ENCODE results near the gene APRT. TPM values are rescaled to one million over a fixed set of nuclear protein-coding genes. Genes with fewer than 3 reads are reported as not detected.

APRT gene
- total and polyA plus RNA-seq, 9 of the 15 experiments (the other 6 are each of a cell fraction or from before 2014, with no cell fraction given) = 41.7 to 409 (median 146) TPM

- TF ChIP-seq CHD7 (IDR thresholded peaks at IDR 0.05; ENCODE audit: low read depth, low read length) (peak; percentile 30), DPF2 (IDR thresholded peaks at IDR 0.05) (no peak), ETV6 (IDR thresholded peaks at IDR 0.05; ENCODE audit: borderline replicate concordance in 1 of 2, low read depth in 2 of 2, low read length in 1 of 2) (0 out of 4 replicates have a peak, but pooled peaks of 1 of the 2 experiments have one; percentile 18), ETV6 (CRISPR knock-in tag; IDR thresholded peaks at IDR 0.05; ENCODE audit: borderline replicate concordance) (no peak), POLR2AphosphoS2 (IDR thresholded peaks at IDR 0.05; ENCODE audit: low read length) (0 out of 2 replicates have a peak, but pooled peaks have one; percentile 67), SPI1 (IDR thresholded peaks at IDR 0.05; ENCODE audit: borderline replicate concordance, low read depth, low read length) (no peak), POLR2B (IDR thresholded peaks at IDR 0.05; ENCODE audit: low read depth, partially characterized antibody) (peak; percentile 33)
Observed at GRCh38 chr16:88809068-88809675, 2.6 kb downstream of the APRT start (continued).
